ENCODE results near the gene POLR1H.

DNA sequence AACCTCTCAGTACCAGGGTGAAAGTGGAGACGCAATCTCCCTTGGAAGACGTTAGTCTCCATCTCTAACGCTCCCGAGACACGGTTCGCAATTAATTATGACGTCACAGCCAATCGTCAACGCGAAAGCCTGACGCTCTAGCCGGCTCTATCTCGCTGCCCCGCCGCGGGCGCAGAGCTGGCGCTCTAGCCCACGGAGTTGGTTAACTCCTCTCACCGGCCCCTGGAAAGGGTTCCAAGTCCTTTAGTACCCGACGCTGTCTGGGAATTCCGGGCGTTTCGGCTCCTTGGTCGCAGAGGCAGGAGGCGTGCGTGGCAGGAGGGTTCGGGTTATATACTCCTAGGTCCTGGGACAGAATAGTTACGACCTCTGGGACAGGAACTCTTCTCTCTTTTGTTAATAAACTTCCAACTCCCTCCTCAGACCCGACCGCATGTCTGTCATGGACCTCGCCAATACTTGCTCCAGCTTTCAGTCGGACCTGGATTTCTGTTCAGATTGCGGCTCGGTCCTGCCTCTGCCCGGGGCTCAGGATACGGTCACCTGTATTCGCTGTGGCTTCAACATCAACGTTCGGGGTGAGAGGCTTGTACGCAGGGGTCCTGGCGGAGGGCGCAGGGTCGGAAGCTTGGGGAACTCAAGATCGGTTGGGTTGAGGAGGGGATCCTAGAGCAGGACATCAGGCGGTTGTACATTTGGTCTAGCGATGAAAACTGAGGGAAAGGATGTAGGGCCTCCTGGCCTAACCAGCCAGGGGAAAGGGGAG, at the start of gene POLR1H:
- TF ChIP-seq, protein P1, sequence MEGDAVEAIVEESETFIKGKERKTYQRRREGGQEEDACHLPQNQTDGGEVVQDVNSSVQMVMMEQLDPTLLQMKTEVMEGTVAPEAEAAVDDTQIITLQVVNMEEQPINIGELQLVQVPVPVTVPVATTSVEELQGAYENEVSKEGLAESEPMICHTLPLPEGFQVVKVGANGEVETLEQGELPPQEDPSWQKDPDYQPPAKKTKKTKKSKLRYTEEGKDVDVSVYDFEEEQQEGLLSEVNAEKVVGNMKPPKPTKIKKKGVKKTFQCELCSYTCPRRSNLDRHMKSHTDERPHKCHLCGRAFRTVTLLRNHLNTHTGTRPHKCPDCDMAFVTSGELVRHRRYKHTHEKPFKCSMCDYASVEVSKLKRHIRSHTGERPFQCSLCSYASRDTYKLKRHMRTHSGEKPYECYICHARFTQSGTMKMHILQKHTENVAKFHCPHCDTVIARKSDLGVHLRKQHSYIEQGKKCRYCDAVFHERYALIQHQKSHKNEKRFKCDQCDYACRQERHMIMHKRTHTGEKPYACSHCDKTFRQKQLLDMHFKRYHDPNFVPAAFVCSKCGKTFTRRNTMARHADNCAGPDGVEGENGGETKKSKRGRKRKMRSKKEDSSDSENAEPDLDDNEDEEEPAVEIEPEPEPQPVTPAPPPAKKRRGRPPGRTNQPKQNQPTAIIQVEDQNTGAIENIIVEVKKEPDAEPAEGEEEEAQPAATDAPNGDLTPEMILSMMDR (conservative IDR thresholded peaks at IDR 0.05; ENCODE audit: low read depth, low read length): no peak
- no peak for TF ChIP-seq EZH2 (IDR thresholded peaks at IDR 0.05; ENCODE audit: low read length, unreplicated experiment)

Measured in PC-3 (cell line).